Calu3 (cell line): Measurements from ENCODE around the gene ASB3. TPM values are rescaled to one million over a fixed set of nuclear protein-coding genes. Genes with fewer than 3 reads are reported as not detected.
A peak's percentile ranks its signal among the peaks of the same experiment; 100 is the strongest.

ENCODE experiments used
- BruUV-seq: library from RNA; stranded (reverse); fragments of 400-500 nt; replicated peaks from 2 replicates; lab custom pipeline; 2021; lab: Mats Ljungman, UMichigan
- CTCF ChIA-PET: fragments of 300-600 bp; sonication (Branson Sonifier 250); formaldehyde crosslinking; loops from one replicate; lab custom pipeline; 2022; ENCODE audit warnings: antibody characterized with exemption; lab: Charles Lee
- DNase-seq: peaks from one replicate; pipeline ENCODE4 v3.0.0; 2022
- H3K27ac Mint-ChIP-seq: one replicate; pipeline ENCODE4 v1.8.0; 2022; ENCODE audit warnings: mixed read lengths; ENCODE audit not compliant: unreplicated experiment
- H3K27me3 Mint-ChIP-seq: one replicate; pipeline ENCODE4 v1.8.0; 2022; ENCODE audit warnings: mixed read lengths; ENCODE audit not compliant: unreplicated experiment
- H3K36me3 Mint-ChIP-seq: one replicate; pipeline ENCODE4 v1.8.0; 2022; ENCODE audit warnings: mild to moderate bottlenecking, moderate library complexity, mixed read lengths; ENCODE audit not compliant: insufficient read depth, unreplicated experiment
- H3K4me1 Mint-ChIP-seq: one replicate; pipeline ENCODE4 v1.8.0; 2022; ENCODE audit warnings: mild to moderate bottlenecking, low read depth, mixed read lengths; ENCODE audit not compliant: unreplicated experiment
- H3K4me3 Mint-ChIP-seq: one replicate; pipeline ENCODE4 v1.8.0; 2022; ENCODE audit warnings: mild to moderate bottlenecking, low read depth, moderate library complexity, mixed read lengths; ENCODE audit not compliant: unreplicated experiment
- H3K9me3 Mint-ChIP-seq: one replicate; pipeline ENCODE4 v1.8.0; 2022; ENCODE audit warnings: low read depth, mixed read lengths; ENCODE audit not compliant: unreplicated experiment
- CTCF ChIP-seq: fragments of 200-600 bp; IDR thresholded peaks from one replicate; pipeline ENCODE4 v1.8.0; 2022; ENCODE audit warnings: antibody characterized with exemption; ENCODE audit not compliant: unreplicated experiment
- intact Hi-C: fragments of 100-400 bp; cut with micrococcal nuclease; formaldehyde crosslinking; loops from one replicate; pipeline ENCODE4 v1.10.0; 2022; ENCODE audit not compliant: unreplicated experiment
- total RNA-seq: library from RNA; stranded (reverse); gene quantifications from 2 replicates; pipeline ENCODE4 v1.2.3, GENCODE V29; 2022

Gene ASB3
- total RNA-seq, 1 experiment from 2014 or later: 15.8 TPM

DNA sequence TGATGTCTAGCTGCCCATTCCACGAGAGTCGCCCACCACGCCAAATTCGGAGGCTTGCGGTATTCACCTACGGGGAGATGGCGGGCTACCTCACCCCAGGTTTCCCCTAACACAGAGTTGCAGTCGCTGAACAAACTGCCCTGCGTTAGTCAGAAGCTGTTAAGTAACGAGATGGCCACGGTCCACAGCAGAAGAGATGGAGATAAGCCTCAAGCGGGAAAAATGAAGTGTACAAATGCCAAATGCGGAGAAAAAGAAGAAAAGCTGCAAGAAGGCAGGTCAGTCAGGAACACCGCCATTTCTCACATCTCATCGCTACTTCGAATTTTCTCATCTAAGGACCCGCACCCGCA, 425 bp downstream of the ASB3 start:
- H3K27ac Mint-ChIP-seq: peak overlapping the region; percentile 86
- CTCF ChIA-PET: no interaction called here
- peak overlapping the region; percentile 94 for H3K4me3 Mint-ChIP-seq
- H3K9me3 Mint-ChIP-seq: no peaks in the 10 kb centered on the region
- no TSS peak for BruUV-seq
- no peaks in the 10 kb centered on the region for H3K27me3 Mint-ChIP-seq
- TF ChIP-seq CTCF: no peak
- DNase-seq: peak; percentile 4
- H3K36me3 Mint-ChIP-seq: peaks cover 29% of the 10 kb centered on the region
- H3K4me1 Mint-ChIP-seq: peaks cover 18% of the 10 kb centered on the region
- intact Hi-C loops: no loop called here

DNA sequence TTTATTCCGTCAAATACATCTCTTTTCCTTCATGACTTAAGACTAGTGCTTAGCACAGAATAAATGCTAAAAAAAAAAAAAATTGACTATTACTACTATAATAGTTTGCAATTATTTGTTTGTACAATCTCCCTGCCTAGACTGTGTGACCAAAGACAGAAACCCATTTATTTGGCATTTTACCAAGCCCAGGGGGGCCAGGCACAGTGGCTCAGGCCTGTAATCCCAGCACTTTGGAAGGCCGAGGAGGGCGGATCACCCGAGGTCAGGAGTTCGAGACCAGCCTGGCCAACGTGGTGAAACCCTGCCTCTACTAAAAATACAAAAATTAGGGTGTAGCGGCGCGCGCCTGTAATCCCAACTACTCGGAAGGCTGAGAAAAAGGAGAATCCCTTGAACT, 1.4 kb downstream of the ASB3 start:
- no peaks in the 10 kb centered on the region for H3K27me3 Mint-ChIP-seq
- no peak for DNase-seq
- BruUV-seq: no TSS peak
- no peak for TF ChIP-seq CTCF
- peaks cover 10% of the 10 kb centered on the region for H3K4me1 Mint-ChIP-seq
- intact Hi-C loops: no loop called here
- peak overlapping the region; percentile 30 for H3K27ac Mint-ChIP-seq
- no peaks in the 10 kb centered on the region for H3K9me3 Mint-ChIP-seq
- CTCF ChIA-PET: no interaction called here
- peaks cover 29% of the 10 kb centered on the region for H3K36me3 Mint-ChIP-seq
- H3K4me3 Mint-ChIP-seq: peak overlapping the region; percentile 94

GRCh38 chr2:53784436-53784835, 2.3 kb downstream of the ASB3 start:
- Mint-ChIP-seq H3K4me1 (peaks cover 10% of the 10 kb centered on the region), H3K9me3 (no peaks in the 10 kb centered on the region), H3K27me3 (no peaks in the 10 kb centered on the region), H3K4me3 (no peak overlapping the region), H3K36me3 (peaks cover 37% of the 10 kb centered on the region), H3K27ac (peak overlapping the region; percentile 30)
- BruUV-seq: no TSS peak
- CTCF ChIA-PET: no interaction called here
- intact Hi-C loops: no loop called here
- DNase-seq: no peak
- no peak for TF ChIP-seq CTCF

GRCh38 chr2:53782676-53783075, 4.1 kb downstream of the ASB3 start:
- DNase-seq: no peak
- CTCF ChIA-PET: interaction anchor here (0.9 kb wide), 1 partner anchor 1222 kb away, joined by 4 read pairs; no protein-coding TSS in a partner anchor
- no peaks in the 10 kb centered on the region for H3K27me3 Mint-ChIP-seq
- BruUV-seq: no TSS peak
- peaks cover 10% of the 10 kb centered on the region for H3K4me1 Mint-ChIP-seq
- peaks cover 29% of the 10 kb centered on the region for H3K36me3 Mint-ChIP-seq
- H3K4me3 Mint-ChIP-seq: no peak overlapping the region
- intact Hi-C loops: no loop called here
- no peaks in the 10 kb centered on the region for H3K9me3 Mint-ChIP-seq
- H3K27ac Mint-ChIP-seq: no peak overlapping the region
- no peak for TF ChIP-seq CTCF
